GM06990 (cell line): Measurements from ENCODE around the gene ABHD12.

Source experiments
- DNase-seq: peaks from one replicate; pipeline ENCODE4 v3.0.0-alpha.2; 2011; ENCODE audit not compliant: insufficient read length; ENCODE audit errors: extremely low read depth
- H3K27me3 ChIP-seq: replicated peaks from 2 replicates; pipeline ENCODE4 v1.6.0; 2011; ENCODE audit warnings: low read length; ENCODE audit not compliant: control insufficient read depth, insufficient read depth
- H3K36me3 ChIP-seq: 2 replicates; pipeline ENCODE4 v1.5.1; 2011; ENCODE audit warnings: low read length; ENCODE audit not compliant: control insufficient read depth, insufficient read depth
- H3K4me3 ChIP-seq: replicated peaks from 2 replicates; pipeline ENCODE4 v1.5.1; 2011; ENCODE audit warnings: low read depth, mild to moderate bottlenecking, control low read depth, low read length
- TF ChIP-seq, protein P1 (sequence below): IDR thresholded peaks from 2 replicates; pipeline ENCODE4 v1.5.1; 2011; ENCODE audit warnings: low read length, control low read depth, mild to moderate bottlenecking, inconsistent platforms; ENCODE audit not compliant: insufficient read depth, poor library complexity, severe bottlenecking

The ABHD12 gene

GRCh38 chr20:25252230-25252651, 138.4 kb downstream of the ABHD12 start:
- no peak for DNase-seq
- Histone ChIP-seq H3K27me3 (no peaks in the 10 kb centered on the region), H3K4me3 (no peak overlapping the region), H3K36me3 (peaks cover 7% of the 10 kb centered on the region)
- TF ChIP-seq, protein P1, sequence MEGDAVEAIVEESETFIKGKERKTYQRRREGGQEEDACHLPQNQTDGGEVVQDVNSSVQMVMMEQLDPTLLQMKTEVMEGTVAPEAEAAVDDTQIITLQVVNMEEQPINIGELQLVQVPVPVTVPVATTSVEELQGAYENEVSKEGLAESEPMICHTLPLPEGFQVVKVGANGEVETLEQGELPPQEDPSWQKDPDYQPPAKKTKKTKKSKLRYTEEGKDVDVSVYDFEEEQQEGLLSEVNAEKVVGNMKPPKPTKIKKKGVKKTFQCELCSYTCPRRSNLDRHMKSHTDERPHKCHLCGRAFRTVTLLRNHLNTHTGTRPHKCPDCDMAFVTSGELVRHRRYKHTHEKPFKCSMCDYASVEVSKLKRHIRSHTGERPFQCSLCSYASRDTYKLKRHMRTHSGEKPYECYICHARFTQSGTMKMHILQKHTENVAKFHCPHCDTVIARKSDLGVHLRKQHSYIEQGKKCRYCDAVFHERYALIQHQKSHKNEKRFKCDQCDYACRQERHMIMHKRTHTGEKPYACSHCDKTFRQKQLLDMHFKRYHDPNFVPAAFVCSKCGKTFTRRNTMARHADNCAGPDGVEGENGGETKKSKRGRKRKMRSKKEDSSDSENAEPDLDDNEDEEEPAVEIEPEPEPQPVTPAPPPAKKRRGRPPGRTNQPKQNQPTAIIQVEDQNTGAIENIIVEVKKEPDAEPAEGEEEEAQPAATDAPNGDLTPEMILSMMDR: no peak

DNA sequence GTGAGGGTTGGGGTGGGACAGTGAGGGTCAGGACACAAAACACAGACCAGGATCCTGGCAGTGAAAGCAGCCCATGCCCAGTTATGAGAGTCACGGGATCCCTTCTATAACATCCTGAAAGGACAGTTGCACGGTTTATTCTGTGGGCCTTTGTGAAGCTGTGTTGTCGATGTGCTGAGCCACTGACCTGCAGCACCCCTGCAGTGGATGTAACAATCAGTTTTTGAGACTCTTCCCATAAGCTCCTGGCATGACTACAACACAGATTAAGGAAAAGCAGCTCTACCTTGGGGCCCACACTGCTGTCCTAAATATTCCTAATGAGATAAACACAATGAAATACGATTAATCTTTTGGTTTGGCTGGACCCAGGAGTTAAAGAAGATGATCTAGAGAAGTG, 139.1 kb downstream of the ABHD12 start:
- no peak overlapping the region for H3K4me3 ChIP-seq
- H3K36me3 ChIP-seq: peaks cover 7% of the 10 kb centered on the region
- TF ChIP-seq, protein P1: no peak
- no peaks in the 10 kb centered on the region for H3K27me3 ChIP-seq
- no peak for DNase-seq

- Histone ChIP-seq H3K4me3 (no peak overlapping the region), H3K27me3 (no peaks in the 10 kb centered on the region), H3K36me3 (peaks cover 7% of the 10 kb centered on the region)
- DNase-seq: no peak
- TF ChIP-seq, protein P1: no peak
Measured at GRCh38 chr20:25251019-25251418, 139.6 kb downstream of the ABHD12 start.

- DNase-seq: no peak
- TF ChIP-seq, protein P1: no peak
- H3K4me3 ChIP-seq: no peak overlapping the region
- no peaks in the 10 kb centered on the region for H3K27me3 ChIP-seq
- peaks cover 7% of the 10 kb centered on the region for H3K36me3 ChIP-seq
Measured at GRCh38 chr20:25250508-25250907, 140.1 kb downstream of the ABHD12 start.
